ENCODE results near the gene PAK1IP1.
"Not testable (repeated sequence)": the region's sequence is repeated elsewhere in the genome, so short reads cannot be mapped to it uniquely, and the experiment has no call there.

Gene PAK1IP1

GRCh38 chr6:10746915-10747250, 52.1 kb downstream of the PAK1IP1 start:
- no peak for DNase-seq

GRCh38 chr6:10747251-10747972, 52.6 kb downstream of the PAK1IP1 start, which contains the start of gene TMEM14B:
TMEM14B (plus strand) TSS chr6:10747805; CDS start chr6:10749246, 1,441 bp downstream.
- peak; percentile 99 for DNase-seq

DNA sequence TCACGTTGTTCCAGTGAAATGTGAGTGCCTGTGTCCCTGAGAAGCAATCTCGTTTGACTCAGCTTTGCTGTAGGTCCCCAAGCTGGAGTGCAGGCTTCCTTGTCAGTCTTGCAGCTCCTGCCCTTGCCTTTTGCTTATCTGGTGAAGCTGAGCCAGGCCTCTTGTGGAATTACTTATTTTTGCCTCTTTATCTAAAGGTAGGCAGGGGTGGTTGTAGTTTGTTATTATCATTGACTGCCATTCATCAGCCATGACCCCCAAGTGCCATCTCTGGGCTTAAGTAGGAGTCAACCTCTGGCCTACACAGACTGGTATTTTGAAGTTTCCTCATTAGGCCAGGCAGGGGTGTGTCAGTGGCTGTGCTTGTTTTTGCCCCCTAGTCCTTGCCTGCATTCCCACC, 55.0 kb downstream of the PAK1IP1 start:
- DNase-seq: no peak

GRCh38 chr6:10750568-10750967, 55.8 kb downstream of the PAK1IP1 start:
- DNase-seq: not testable (repeated sequence)

DNA sequence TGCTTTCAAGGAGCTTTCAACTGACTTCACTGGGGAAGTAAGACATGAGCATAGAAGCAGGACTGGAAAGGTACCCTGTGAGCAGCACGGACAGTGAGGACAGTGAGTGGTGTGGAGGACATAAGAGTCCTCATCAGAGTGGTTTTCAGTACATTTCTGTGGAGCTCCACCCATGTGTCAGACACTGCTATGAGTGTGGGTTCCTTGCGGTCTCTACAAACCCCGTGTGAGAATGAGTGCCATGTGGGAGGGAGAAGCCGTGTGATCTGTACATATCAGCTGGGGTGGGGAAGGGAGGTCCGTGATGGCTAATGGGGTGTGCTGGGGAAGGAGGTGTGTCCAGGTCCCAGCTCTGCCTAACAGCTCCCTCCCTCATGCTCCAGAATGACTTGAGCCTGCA, 57.0 kb downstream of the PAK1IP1 start:
- DNase-seq: not testable (repeated sequence)

DNA sequence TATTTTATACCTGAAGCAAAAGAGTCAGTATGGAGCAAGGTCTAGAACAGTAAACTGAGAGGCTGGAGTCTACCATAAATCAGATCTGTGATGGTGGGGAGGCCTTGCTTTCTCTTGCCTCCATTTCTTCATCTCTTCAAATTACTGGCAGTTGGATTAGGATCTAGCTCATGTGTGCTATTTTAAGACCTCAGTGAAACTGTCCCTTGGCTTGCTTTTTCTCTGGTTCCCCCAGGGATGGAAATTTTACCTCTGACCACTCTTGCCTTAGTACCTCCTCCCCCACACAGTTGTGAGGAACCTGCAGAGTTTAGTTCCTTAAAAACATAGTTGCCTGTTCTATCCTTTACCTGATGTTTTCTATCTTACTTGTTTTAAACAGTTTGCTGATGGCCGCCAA, 61.3 kb downstream of the PAK1IP1 start:
- no peak for DNase-seq

All from NCI-H69 (cell line).